Heart left ventricle (tissue), 13 donors: ENCODE data around the gene CWC27.

Experiments used
- CTCF ChIP-seq, 12 donors: fragments of 200-600 bp; sonication (generic) in 4 of 12; IDR thresholded peaks; one replicate each; pipeline versions ENCODE4 v1.5.0 to v1.8.0; 2018 to 2022; ENCODE audit warnings: antibody characterized with exemption in 12 of 12, mild to moderate bottlenecking in 5 of 12
- POLR2A ChIP-seq, 2 donors: fragments of 450-650 bp; IDR thresholded peaks; one replicate each; pipeline ENCODE4 v1.6.1; 2017; ENCODE audit warnings: antibody characterized with exemption in 2 of 2, mild to moderate bottlenecking in 2 of 2, moderate library complexity in 2 of 2
- donor health status: ischemic (EF 13 %, LVEDD 7.1; RV severe dilation, severe dysfunction).
- donor health status: DM: no; HTN: yes; CAD: no.
- donor health status: DM: no; HTN: no; CAD: no.
- donor health status: ischemic (EF 25% LVEDD 6.9; RV normal size, moderate dysfunction).
- donor health status: ischemic (EF 25% LVEDD 5.7; RV mildly dilated, moderate dysfunction).
- donor health status: ischemic (EF 35%, LVEDD 5.7; RV mildly dilated, moderate dysfunction).
- donor health status: nonischemic (EF 11% LVEDD 7.7; RV severe dilation, severe dysfunction).
- donor health status: DM: yes; HTN: yes; CAD: no.
- donor health status: PGD.
- donor health status: ischemic (EF 29% LVEDD 5.4; RV normal size, mild dysfunction).
- donor health status: nonischemic (EF 23%, LVEDD 6.1; RV moderate dilation, normal function).

GRCh38 chr5:64834037-64834436, 65.3 kb downstream of the CWC27 start:
- TF ChIP-seq CTCF (IDR thresholded peaks at IDR 0.05) (no peak), POLR2A (IDR thresholded peaks at IDR 0.05) (no peak)
